ENCODE data around the gene CHID1.

The CHID1 gene

DNA sequence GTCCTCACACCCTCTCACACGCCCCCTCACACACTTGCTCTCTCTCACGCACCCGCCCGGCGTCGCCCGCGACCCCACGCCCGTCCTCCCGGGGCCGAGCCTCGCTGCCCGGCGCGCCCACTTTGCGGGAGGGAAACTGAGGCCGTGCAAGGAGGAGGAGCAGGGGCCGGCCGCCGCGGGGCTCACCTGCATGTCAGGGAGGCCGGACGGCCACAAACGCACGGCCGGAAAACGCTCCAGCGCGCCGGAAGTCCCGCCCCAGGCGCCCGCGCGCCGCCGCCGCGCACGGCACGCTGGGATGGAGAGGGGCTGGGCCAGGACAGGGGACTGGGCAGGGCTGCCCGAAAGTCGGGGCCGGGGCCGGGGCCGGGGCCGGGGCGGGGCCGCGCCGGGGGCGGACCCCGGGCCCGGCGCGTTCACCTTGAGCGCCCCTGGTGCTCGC, at the start of gene CHID1:
Gene CHID1, minus strand, starts transcription at position 222 of the 442 bp plus-strand sequence. CDS start 5,994 bp downstream, outside the sequence.
- DNase-seq, result peak; percentile 94

DNA sequence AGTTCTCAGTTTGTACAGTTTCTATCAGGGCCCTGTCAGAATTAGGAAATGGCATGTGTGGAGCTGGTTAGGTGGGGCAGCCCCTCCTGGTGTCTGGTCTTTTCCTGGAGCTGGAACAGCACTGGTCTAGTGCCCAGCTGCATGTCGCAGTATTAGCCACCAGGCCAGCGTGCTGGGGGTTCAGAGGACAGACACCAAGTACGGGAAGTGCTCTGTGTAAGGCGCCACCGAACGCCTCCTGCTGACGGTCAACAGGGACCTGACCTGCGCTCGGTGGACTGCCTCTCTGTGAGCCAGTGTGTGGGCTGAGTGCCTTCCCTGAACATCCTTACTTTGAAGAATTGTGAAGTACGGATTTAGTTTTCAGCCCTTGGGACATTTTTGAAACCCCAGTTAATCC, 49.0 kb upstream of the CHID1 start:
- DNase-seq, result no peak

DNA sequence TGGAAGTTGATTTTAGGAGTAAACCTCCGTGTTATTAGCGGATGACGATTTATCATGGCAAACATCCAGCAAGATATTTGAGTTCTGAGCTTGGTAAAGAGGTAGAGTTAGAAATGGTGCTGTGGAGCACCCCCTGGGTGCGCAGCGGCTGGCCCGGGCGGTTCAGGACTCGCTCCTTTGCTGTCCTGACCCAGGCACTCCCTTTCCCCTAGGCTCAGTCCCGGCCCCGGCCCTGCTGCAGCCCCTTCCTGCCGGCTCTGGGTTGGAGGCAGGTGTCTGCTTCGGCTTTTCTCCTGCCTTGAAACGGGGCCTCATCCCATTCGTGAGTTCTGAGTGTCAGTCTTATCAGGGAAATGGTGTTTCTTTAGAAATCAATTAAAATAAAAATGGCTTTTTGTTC, 48.4 kb upstream of the CHID1 start:
- DNase-seq, result no peak

DNA sequence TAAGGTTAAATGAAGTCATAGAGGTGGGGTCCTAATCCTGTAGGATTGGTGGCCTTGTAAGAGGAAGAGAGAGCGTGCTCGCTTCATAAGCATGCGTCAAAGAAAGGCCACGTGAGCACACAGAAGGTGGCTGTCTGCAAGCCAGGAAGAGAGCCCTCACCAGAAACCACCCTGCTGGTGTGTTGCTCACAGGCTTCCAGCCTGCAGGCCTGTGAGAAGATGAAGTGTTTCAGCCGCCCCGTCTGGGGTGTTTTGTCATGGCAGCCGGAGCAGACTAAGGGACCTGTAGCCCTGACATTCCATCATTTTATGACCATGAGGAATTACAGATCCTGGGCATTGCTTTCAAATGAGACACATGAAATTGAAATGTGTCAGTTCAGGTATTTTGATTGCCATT, 47.5 kb upstream of the CHID1 start:
- DNase-seq, result no peak

DNA sequence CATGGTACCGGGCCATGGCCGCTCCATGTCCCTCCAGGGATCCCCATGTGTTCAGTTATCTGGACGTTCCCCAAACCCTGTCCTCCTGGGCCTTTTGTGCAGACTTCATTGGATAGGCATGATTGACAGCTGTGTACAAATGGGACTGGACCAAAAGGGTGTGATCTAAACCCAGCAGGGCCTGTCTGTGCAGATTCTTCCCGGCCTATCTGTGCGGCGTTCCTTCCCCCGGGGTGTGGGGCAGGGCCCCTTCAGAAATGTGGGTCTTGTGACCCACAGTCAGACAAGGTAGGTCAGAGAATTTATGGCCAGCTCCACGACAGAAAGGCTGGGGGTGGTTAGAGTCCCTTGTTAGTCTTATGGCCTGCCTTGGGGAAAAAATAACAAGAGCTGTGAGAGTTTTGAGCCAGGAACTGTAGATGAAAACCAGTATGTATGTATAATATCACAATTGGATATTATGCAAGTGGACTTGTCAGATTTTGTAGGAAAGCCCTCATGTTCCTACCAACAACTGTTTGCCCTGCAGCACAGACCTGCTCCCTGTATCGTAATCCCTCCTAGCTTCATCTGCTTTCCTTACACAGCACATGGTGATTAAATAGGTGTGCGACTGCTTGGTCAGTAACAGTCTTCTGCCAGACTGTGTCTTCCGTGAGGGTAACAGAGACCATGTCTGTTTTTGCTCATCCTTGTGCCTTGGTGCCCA, 46.8 kb upstream of the CHID1 start:
- DNase-seq, result no peak

DNA sequence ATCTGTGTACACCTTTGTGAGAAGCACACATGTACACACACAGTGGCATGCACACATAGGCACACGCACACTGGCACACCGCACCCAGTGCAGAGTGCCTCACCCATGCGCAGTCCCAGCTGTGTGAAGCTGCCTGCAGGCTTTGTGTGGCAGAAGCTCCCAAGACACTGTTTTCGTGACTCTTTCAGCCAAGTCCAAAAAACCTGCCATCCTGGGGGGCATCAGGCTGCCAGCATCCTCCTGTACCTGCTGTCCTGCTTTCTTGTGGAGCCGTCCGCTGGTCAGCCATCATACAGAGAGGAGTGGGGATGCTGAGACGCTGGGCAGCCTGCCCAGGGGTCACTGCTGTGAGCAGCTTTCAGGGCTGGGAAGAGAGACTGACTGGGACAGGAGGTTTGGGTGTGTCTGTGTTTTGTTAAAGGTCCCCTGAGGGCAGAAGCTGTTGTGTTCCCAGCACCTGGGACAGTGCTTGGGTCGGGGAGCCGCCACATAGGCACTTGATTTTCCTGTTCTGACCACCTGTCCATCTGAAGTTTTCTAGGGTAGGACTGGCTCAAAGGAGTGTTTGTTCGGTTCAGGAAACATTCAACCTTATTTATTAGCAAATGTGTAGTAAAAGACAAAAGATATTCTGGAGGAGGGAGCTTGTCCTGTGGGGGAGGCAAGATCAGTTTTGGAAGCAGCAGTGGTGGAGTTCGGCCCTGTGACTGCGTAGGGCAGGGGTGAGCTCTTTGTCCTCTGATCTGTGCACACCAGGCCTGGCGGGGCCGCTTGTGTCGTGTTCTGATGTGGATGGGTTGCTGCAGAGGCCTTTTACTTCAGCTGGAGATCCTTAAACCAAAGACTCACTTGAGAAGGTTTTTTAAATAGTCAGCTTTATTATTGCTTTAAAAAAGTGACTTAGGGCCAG, 44.8 kb upstream of the CHID1 start:
- DNase-seq, result no peak

DNA sequence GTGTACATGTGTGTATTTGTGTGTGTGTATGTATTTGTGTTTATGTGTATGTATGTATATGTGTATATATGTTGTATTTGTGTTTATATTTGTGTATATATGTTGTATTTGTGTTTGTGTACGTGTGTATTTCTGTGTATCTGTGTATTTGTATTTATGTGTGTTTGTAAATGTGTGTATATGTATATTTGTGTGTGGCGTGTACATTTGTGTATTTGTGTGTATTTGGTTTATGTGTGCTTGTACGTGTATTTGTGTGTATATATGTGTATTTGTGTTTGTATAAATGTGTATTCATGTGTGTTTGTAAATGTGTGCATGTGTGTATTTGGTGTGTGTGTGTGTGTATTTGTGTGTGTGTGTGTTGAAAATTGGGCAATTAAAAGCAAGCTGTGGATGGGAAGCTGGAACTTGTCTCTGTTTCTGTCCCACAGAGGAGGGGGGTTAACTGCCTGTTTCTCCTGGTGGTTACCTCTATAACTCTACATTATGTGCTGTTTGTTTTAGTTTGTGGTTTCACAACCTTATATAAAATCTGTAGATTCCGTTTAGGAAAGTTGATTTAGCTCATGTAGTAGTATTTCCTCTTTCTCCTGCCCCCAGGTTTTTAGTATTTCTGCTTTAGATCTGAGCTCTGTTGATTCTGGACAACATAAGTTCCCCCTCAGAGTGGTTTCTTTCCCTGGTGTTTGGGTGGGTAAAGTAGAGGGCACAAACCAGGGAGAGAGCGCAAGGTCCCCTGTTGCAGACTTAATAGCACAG, 44.0 kb upstream of the CHID1 start:
- no peak for DNase-seq

DNA sequence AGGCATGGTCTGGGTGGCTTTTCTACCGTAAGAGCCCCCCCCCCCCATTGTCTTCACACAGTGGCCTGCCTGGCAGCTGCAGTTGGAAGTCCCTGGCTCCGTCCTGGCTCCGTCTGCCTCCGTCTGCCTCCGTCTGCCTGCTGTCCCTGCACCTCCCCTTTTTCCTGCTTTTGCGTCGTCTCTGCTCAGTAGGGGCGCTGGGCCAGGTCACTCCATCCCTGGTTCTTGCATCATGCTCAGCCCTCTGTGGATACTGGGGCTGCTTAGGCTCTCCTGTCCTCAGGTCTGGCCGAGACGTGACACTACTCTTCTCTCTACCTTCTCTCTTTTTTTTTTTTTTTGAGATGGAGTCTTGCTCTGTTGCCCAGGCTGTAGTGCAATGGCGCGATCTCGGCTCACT, 42.9 kb upstream of the CHID1 start:
- no peak for DNase-seq

DNA sequence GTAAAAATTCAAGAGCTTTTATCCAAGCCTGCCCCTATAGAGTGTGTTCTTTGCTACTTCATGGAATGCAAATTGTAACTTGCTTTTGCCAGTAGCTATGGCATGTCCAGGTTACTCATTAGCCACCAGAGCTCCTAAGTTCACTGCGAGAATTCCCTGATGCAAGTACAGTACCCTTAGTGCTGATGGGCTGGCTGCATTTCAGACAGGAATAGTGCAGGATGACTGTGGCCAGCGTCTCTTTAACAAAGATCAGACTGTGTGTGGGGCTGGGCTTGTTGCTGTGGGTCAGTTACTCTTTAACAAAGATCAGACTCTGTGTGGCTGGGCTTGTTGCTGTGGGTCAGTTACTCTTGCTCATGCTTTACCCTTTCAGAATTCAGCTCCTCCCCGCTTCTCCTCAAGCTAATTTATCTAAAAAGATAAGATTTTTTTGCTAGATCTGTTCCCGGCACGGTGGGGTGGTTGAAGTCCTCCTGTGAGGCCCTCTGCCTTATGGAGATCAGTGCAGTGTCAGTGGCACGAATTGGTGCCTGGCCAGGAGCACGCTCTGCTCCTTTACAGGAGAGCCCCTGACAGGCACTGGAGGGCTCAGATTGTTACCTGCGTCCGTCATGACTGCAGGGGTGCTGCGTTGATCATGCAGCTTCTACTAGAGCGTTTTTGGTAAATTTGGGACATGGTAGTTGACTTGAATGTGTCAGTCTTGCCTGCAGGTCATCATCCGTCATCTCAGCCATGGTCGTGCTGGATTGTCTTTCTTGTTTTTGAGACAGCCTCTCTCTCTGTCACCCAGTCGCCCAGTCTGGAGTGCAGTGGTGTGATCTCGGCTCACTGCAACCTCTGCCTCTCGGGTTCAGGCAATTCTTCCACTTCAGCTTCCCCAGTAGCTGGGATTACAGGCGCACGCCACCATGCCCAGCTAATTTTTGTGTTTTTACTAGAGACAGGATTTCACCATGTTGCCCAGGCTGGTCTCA, 42.1 kb upstream of the CHID1 start:
- DNase-seq, result no peak

DNA sequence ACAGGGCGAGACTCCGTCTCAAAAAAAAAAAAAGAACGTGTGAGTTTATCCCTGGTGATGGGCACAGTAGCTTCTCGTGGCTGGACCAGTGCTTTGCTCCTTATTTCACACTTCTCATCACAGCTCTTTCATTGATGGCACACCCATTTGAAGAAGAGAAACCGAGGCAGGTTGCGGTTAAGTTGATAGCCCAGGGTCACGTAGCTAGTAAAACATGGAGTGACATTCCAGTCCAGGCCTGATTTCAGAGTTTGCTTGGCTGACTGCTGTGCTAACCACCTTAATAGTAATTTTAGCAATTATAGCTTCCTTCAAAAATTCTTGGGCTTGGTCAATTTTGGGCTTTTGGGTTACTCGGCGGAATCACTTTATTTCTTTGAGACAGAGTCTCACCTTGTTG, 40.9 kb upstream of the CHID1 start:
- no peak for DNase-seq

DNA sequence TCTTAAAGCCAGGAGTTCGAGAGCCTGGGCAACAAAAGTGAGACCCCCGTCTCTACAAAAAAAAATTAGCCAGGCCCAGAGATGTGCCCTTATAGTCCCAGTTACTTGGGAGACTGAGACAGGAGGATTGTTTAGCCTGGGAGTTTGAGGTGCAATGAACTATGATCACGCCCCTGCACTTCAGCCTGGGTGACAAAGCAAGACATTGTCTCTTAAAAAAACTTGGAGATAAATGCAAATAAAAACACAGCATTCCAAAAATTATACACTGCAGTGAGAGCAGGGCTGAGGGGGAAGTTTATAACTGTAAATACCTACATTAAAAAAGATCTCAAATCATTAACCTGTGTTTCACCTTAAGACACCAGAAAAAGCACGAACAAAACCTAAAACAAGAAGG, 37.1 kb upstream of the CHID1 start:
- DNase-seq, result no peak

DNA sequence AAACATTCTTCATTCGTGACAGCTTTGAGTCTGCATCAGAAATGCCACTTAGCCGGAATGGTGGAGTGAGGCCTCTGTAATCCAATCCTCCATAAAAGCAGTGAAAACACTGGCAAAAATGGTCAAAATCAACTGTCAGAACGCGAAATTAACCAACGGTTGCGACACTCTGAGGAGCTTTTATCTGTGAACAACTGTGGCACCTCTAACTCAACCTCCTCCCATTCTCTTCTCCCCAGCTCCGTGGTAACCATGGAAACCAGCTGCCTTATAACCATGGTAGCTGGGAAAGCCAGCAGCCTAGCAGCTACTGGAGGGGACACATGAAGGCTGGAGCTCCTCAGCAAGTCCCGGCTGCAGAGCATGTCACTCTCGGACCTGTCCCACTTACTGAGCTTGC, 35.4 kb upstream of the CHID1 start:
- DNase-seq, result no peak

DNA sequence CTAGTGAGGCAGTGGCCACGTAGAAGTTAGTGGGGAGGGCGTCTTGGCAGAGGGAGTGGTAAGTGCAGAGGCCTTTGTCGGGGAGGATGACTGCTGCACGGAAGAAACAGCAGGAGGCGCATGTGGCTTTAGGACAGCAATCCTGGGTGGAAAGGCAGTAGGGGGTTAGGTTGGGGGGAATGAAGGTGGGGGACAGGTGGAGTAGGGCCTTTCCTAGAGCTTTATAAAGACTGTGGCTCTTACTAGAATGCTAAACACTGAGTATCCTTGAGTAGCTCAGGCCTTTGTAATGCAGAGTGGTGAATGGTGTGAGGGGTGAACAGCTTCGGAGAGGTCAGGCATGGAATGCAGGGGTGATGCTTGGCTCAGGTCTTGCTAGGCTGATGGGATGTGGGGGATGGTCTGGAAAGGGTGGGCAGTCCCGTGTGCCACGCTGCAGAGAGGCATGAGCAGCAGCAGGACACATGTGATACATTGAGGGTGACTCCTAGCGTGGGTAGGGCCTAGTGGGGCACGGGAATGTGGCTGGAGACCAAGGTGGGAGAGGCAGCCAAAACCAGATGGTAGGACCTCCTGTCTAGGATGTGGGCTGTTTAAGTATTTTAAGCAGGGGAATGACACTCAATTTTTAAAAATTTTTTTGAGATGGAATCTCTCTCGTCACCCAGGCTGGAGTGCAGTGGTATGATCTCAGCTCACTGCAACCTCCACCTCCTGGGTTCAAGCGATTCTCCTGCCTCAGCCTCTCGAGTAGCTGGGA, 34.3 kb upstream of the CHID1 start:
- no peak for DNase-seq

DNA sequence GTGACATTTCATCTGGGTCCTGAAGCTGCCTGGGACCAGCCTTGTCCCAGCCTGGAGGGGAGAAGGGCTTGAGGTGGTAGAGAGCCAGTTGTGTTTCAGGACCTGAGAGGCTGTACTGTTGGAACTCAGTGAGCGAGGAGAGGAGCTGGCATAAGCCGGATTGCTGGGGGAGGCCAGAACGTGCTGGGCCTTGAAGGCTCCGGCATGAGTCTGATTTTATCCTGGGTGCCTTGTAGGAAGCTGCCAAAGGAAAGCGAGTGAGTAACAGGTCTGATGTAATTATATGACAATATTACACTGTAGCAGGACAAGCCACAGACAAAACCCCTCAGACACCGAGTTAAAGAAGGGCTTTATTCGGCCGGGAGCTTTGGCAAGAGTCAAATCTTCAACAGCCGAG, 32.2 kb upstream of the CHID1 start:
- DNase-seq, result no peak

DNA sequence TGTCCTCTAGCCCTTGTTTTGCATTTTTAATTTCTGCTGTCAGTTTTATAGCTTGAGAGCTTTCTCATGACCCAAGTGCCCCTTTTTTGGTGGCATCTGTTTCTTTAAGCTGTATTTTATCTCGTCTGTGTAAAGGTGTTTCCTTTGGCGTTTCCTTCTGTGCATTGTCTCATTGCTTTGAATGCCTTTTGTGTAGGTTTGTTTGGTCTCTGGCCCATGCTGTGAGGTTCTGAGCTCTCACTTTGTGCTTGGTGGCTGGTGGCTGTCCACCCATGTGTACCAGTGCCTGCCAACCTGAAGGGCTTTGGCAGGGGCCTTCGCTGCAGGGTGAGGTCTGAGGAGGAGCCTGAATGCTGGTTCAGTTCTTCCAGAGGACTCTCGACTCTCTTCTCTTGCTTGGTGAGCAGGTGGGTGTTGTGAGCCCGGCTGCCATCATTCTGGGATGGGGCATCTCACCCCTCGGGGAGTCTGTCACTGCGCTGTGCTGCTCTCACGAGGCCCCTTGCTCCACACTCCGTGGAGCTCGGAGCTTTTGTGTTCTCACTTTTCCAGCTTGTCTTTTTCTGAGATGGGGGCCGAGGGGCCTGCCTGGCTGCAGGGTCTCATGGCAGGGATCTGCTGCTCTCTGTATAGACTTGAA, 30.0 kb upstream of the CHID1 start:
- no peak for DNase-seq

DNA sequence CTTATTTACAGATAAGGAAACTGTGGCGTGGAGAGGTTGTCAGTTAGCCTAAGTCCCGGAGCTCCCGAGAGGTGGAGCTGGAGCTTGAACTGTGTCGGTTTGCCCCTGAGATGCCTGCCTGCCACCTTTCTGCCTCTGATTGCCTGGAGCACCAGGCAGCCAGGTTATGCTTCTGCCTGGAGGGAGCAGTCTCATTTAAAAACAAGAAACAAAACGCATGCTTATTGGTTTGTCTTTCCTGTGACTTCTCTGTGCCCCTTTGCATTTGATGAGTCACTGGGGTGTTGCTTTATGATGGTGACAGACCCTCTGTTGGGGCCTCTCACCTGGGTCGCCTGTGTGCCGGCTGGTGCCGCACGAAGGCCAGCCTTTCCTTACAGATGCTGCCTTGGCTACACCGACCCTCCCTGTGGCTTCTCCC, 27.2 kb upstream of the CHID1 start:
- no peak for DNase-seq

DNA sequence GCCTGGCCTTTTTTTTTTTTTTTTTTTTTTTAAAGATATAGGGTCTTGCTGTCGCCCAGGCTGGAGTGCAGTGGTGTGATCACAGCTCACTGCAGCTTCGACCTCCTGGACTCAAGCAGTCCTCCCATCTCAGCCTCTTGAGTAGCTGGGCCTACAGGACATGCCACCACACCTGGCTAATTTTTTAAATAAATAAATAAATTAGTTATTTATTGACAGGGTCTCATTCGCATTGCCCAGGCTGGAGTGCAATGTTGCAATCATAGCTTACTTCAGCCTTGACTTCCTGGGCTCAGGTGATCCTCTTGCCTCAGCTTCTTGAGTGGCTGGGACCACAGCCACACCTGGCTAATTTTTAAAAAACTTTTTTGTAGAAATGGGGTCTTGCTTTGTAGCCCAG, 25.6 kb upstream of the CHID1 start:
- no peak for DNase-seq

DNA sequence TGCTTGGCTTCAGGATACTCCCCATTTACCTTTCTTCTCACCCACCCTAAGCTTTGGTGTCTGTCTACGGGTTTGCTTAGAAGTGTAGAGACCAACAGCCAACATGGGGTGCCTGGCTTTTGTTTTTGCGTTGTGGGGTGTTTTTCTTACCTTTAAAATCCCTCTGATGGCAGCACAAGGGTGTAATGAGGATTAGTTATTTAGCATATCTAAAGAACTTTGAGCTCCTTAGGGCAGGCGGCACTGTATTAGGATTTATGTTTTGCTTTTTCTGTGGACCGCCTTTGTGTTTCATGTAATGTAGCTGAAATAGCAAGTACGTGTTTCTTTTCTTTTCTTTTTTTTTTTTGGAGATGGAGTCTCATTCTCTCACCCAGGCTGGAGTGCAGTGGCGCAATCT, 23.9 kb upstream of the CHID1 start:
- no peak for DNase-seq

DNA sequence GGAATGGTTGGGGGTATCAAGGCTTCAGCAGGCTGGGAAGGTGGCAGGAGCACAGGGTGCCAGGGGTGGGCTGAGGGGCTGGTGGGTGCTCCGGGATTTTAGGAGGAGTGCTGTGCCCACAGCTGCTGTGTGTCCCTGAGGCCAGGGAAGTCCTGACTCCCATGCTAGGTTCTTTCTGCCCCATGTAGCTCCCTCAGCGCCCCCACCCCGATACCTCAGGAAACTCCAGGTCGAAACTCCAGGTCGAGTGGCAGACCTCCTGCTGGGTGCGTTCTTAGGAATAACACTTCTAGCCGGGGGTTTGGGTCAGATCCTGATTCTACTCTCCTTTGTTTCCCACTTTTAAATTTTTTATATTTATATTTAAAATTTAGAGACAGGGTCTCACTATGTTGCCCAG, 23.3 kb upstream of the CHID1 start:
- no peak for DNase-seq

DNA sequence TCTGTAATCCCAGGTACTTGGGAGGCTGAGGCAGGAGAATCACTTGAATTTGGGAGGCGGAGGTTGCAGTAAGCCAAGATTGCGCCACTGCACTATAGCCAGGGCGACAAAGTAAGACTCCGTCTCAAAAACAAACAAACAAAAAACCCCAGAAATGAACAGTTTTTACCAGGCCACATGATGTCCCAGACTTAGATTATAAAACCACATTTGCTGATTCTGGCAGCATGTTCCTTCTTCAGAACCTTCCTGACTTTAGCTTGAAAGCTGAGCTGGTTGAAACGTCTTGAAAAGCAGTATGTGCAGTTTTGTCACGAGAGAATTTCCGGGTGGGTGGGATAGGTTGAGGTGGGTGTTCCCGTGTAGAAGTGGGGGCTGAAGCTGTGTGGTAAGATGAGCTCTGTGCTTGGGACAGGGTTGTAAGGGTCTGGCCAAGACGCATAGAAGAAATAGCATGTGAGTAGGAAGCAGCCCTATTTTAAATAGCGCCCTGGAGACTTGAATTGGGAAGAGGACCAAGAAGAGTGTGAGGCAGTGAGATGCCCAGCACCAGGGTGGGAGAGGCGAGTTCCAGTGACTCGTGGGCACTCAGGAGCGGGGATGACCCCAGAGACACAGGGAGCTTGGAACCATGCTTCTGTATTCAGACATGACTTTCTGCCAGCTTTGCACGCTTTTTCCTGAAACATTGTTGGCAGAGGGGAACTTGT, 22.7 kb upstream of the CHID1 start:
- peak; percentile 68 for DNase-seq

All from femur (tissue), 1 donor.